ENCODE measurements around the gene CALR. TPM values are rescaled to one million over a fixed set of nuclear protein-coding genes. Genes with fewer than 3 reads are reported as not detected.

The CALR gene
- polyA plus RNA-seq, 2 of the 4 experiments (the other 2 are of a cell fraction): 419 to 494 TPM

DNA sequence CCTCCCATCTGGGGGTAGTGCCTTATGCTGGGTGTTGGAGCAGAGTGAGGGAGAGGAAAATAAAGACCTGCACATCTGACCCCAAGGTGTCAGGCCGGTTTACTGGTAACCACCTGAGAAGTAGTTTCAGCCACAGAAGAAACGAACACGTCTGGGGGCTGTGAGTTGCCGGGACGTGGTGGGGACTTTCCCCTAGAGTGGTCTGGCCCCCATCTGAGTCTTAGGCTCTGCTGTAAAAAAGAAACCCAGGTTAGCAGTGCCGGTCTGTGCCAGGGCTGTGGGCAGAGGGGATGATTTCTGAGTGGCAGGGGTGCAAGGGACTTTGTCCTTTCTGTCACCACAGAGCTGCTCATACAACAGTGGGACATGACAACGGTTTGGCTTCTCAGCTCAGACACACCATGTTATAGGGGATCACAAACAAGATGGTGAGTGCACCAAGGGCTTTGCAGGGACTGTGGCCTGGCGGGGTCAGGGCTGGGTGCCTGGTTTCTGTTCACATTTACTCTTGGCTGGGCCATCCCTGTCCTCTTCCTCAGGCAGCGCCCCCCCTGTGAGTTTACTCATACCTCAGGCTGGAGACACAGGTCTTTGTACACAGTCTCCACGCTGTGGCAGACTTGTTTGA is 38.4 kb upstream of the CALR start:
- DNase-seq (ENCODE audit: low read depth in 1 of 2, low spot score in 1 of 2) (no peak), FAIRE-seq (no peak), ATAC-seq (no peak; a peak in 1 of 6 replicates)
- TF ChIP-seq ZNF302 (CRISPR knock-in tag; IDR thresholded peaks at IDR 0.05) (no peak), SREBF2 (IDR thresholded peaks at IDR 0.05) (no peak), RARB (CRISPR knock-in tag; IDR thresholded peaks at IDR 0.05) (no peak), EHMT2 (IDR thresholded peaks at IDR 0.05; ENCODE audit: low read depth) (no peak), RNF2 (IDR thresholded peaks at IDR 0.05; ENCODE audit: borderline replicate concordance, low read depth) (no peak), PHF8 (IDR thresholded peaks at IDR 0.05; ENCODE audit: borderline replicate concordance, low read depth) (no peak), BHLHE40 (IDR thresholded peaks at IDR 0.05; ENCODE audit: low read depth, low read length) (no peak), FOSL2 (IDR thresholded peaks at IDR 0.05) (no peak), FOSL2 (CRISPR knock-in tag; IDR thresholded peaks at IDR 0.05) (no peak), JUN (IDR thresholded peaks at IDR 0.05) (no peak), CTCF (IDR thresholded peaks at IDR 0.05) (no peak), ZSCAN20 (CRISPR knock-in tag; IDR thresholded peaks at IDR 0.05) (no peak), BCL3 (IDR thresholded peaks at IDR 0.05) (no peak), FOSB (CRISPR knock-in tag; IDR thresholded peaks at IDR 0.05) (no peak), NPAS2 (CRISPR knock-in tag; IDR thresholded peaks at IDR 0.05; ENCODE audit: borderline replicate concordance) (no peak), HOXA7 (CRISPR knock-in tag; IDR thresholded peaks at IDR 0.05) (no peak), RCOR1 (IDR thresholded peaks at IDR 0.05; ENCODE audit: low read depth, low read length) (no peak), MAZ (IDR thresholded peaks at IDR 0.05; ENCODE audit: borderline replicate concordance, low read depth, low read length) (no peak), MAX (IDR thresholded peaks at IDR 0.05) (no peak)
- no peak overlapping the region for H3K4me3 ChIP-seq
- no peak overlapping the region for H3K27ac ChIP-seq
- no peaks in the 10 kb centered on the region for H3K4me1 ChIP-seq
- no peaks in the 10 kb centered on the region for H3K9me3 ChIP-seq
- ChIA-PET POLR2A (no interaction called here), CTCF (interaction anchor here (0.8 to 1.6 kb wide), 4 partner anchors 13 to 53 kb away, joined by 3 to 5 read pairs (median 4); no protein-coding TSS in a partner anchor)
- WGBS (ENCODE audit: missing lambda C conversion rate): 79% methylated on average over 9 of the region's 10 CpGs
- no peak overlapping the region for H3K4me2 ChIP-seq

DNA sequence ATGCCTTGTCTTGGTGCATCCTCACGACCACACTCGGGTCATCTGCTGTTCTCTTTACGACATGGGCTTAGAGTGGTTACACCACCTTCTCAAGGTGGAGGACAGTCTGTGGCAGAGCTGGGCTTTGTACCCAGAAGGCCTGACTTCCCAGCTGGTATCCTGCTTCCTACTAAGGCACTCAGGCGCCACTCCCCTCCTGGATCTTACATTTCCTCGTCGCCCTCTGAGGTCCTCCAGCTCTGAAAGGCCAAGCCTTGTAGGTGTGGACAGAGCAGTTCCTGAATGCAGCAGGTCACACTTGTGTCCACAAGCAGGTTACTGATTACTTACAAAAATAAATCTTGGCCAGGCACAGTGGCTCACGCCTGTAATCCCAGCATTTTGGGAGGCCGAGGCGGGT is 31.2 kb upstream of the CALR start:
- CTCF ChIA-PET: interaction anchor here (1.9 to 2.3 kb wide), 2 partner anchors 10 to 22 kb away, joined by 7 to 8 read pairs; no protein-coding TSS in a partner anchor
- WGBS (ENCODE audit: missing lambda C conversion rate): 81% methylated on average over 9 of the region's 9 CpGs
- Histone ChIP-seq H3K4me2 (no peak overlapping the region), H3K27ac (no peak overlapping the region), H3K4me3 (no peak overlapping the region), H3K9me3 (no peaks in the 10 kb centered on the region), H3K4me1 (no peaks in the 10 kb centered on the region)
- POLR2A ChIA-PET: no interaction called here
- no peak for ATAC-seq
- FAIRE-seq: no peak
- DNase-seq (ENCODE audit: low read depth in 1 of 2, low spot score in 1 of 2): no peak
- TF ChIP-seq JUN (IDR thresholded peaks at IDR 0.05) (no peak), MYC (IDR thresholded peaks at IDR 0.05; ENCODE audit: borderline replicate concordance, low read length) (no peak), CHD2 (IDR thresholded peaks at IDR 0.05; ENCODE audit: low read length, partially characterized antibody) (no peak), MAX (IDR thresholded peaks at IDR 0.05) (no peak), ZFP36 (IDR thresholded peaks at IDR 0.05; ENCODE audit: borderline replicate concordance, partially characterized antibody) (no peak), FOXS1 (CRISPR knock-in tag; IDR thresholded peaks at IDR 0.05) (no peak), POLR2AphosphoS2 (conservative IDR thresholded peaks at IDR 0.05; ENCODE audit: low read length) (no peak), KDM1A (IDR thresholded peaks at IDR 0.05; ENCODE audit: low read depth) (no peak), HDAC2 (IDR thresholded peaks at IDR 0.05) (no peak), SMC3 (IDR thresholded peaks at IDR 0.05) (no peak), PHF8 (IDR thresholded peaks at IDR 0.05; ENCODE audit: borderline replicate concordance, low read depth) (no peak), MAFK (IDR thresholded peaks at IDR 0.05; ENCODE audit: partially characterized antibody) (no peak), MAZ (IDR thresholded peaks at IDR 0.05; ENCODE audit: borderline replicate concordance, low read depth, low read length) (no peak), NFE2L2 (conservative IDR thresholded peaks at IDR 0.05; ENCODE audit: low read length) (no peak), EHMT2 (IDR thresholded peaks at IDR 0.05; ENCODE audit: low read depth) (no peak)
- TF ChIP-seq, protein P1, sequence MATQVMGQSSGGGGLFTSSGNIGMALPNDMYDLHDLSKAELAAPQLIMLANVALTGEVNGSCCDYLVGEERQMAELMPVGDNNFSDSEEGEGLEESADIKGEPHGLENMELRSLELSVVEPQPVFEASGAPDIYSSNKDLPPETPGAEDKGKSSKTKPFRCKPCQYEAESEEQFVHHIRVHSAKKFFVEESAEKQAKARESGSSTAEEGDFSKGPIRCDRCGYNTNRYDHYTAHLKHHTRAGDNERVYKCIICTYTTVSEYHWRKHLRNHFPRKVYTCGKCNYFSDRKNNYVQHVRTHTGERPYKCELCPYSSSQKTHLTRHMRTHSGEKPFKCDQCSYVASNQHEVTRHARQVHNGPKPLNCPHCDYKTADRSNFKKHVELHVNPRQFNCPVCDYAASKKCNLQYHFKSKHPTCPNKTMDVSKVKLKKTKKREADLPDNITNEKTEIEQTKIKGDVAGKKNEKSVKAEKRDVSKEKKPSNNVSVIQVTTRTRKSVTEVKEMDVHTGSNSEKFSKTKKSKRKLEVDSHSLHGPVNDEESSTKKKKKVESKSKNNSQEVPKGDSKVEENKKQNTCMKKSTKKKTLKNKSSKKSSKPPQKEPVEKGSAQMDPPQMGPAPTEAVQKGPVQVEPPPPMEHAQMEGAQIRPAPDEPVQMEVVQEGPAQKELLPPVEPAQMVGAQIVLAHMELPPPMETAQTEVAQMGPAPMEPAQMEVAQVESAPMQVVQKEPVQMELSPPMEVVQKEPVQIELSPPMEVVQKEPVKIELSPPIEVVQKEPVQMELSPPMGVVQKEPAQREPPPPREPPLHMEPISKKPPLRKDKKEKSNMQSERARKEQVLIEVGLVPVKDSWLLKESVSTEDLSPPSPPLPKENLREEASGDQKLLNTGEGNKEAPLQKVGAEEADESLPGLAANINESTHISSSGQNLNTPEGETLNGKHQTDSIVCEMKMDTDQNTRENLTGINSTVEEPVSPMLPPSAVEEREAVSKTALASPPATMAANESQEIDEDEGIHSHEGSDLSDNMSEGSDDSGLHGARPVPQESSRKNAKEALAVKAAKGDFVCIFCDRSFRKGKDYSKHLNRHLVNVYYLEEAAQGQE (IDR thresholded peaks at IDR 0.05): no peak
